ENCODE measurements around the gene CDCA3.

DNA sequence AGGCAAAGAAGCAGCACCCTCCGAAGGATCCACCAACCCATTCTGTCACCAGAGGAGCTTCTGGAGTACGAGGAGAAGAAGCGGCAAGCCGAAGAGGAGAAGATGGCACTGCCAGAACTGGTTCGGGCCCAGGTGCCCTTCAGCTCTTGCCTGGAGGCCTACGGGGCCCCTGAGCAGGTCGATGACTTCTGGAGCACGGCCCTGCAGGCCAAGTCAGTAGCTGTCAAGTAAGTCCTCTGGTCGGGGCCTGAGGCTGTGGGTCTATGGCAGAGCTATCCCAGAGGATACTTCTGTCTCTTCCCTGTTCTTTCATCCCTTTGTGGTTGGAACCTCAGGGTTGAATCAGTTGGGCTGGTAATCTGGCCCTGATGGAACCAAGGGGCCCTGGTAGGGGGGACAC lies 10.3 kb upstream of the CDCA3 start:
- no peak for TF ChIP-seq GATA2 (IDR thresholded peaks at IDR 0.05; ENCODE audit: low read depth, low read length)
- TF ChIP-seq GATA3 (IDR thresholded peaks at IDR 0.05; ENCODE audit: low read depth, low read length): no peak

All from SH-SY5Y (cell line).